Keratinocyte (primary cell): Measurements from ENCODE around the gene ADI1. TPM values are rescaled to one million over a fixed set of nuclear protein-coding genes. Genes with fewer than 3 reads are reported as not detected.

Experiments used
- DNase-seq: peaks from one replicate; pipeline ENCODE4 v3.0.0-alpha.2; 2011; ENCODE audit warnings: low read depth, missing footprints, low spot score
- FAIRE-seq: peaks from 2 replicates; lab custom pipeline; 2011; peaks lifted over from hg19 to GRCh38; lab: Jason Lieb, UNC
- H2AFZ ChIP-seq: 2 replicates; pipeline ENCODE4 v1.6.0; 2012; ENCODE audit warnings: low read length, control low read depth, inconsistent platforms; ENCODE audit not compliant: control insufficient read depth
- H3K27ac ChIP-seq: 2 replicates; pipeline ENCODE4 v1.5.1; 2011; ENCODE audit warnings: low read length; ENCODE audit not compliant: control insufficient read depth, insufficient read depth
- H3K27me3 ChIP-seq: 3 replicates; pipeline ENCODE4 v1.6.0; 2011; ENCODE audit warnings: low read length; ENCODE audit not compliant: control insufficient read depth, insufficient read depth; ENCODE audit errors: extremely low read depth
- H3K36me3 ChIP-seq, 2 experiments: 2 replicates in 1 of 2; 3 replicates in 1 of 2; pipeline ENCODE4 v1.5.1; 2011; ENCODE audit warnings: low read length in 2 of 2, mild to moderate bottlenecking in 1 of 2; ENCODE audit not compliant: control insufficient read depth in 2 of 2, insufficient read depth in 2 of 2; ENCODE audit errors: extremely low read depth in 1 of 2
- H3K4me1 ChIP-seq: 3 replicates; pipeline ENCODE4 v1.5.1; 2011; ENCODE audit warnings: low read length; ENCODE audit not compliant: control insufficient read depth, insufficient read depth; ENCODE audit errors: extremely low read depth
- H3K4me2 ChIP-seq: 3 replicates; pipeline ENCODE4 v1.6.0; 2011; ENCODE audit warnings: low read depth, low read length; ENCODE audit not compliant: control insufficient read depth, insufficient read depth; ENCODE audit errors: extremely low read depth
- H3K4me3 ChIP-seq, 3 experiments: fragments of 200-600 bp in 1 of 3; sonication (generic) in 1 of 3; 2 replicates in 2 of 3; 3 replicates in 1 of 3; pipeline ENCODE4 v1.5.1; 2011 to 2016; ENCODE audit warnings: low read length in 3 of 3, mild to moderate bottlenecking in 3 of 3, control low read depth in 2 of 3, inconsistent platforms in 1 of 3, low read depth in 1 of 3, mixed read lengths in 1 of 3, mixed run types in 1 of 3, moderate library complexity in 1 of 3; ENCODE audit not compliant: control insufficient read depth in 2 of 3, insufficient read depth in 2 of 3; ENCODE audit errors: extremely low read depth in 1 of 3
- H3K79me2 ChIP-seq: 2 replicates; pipeline ENCODE4 v1.6.0; 2012; ENCODE audit warnings: low read length; ENCODE audit not compliant: control insufficient read depth, insufficient read depth
- H3K9ac ChIP-seq: 3 replicates; pipeline ENCODE4 v1.6.0; 2011; ENCODE audit warnings: low read length; ENCODE audit not compliant: control insufficient read depth, insufficient read depth; ENCODE audit errors: extremely low read depth
- H3K9me1 ChIP-seq: 3 replicates; pipeline ENCODE4 v1.6.0; 2011; ENCODE audit warnings: low read length; ENCODE audit not compliant: control insufficient read depth, insufficient read depth; ENCODE audit errors: extremely low read depth
- H3K9me3 ChIP-seq: 2 replicates; pipeline ENCODE4 v1.5.1; 2012; ENCODE audit warnings: low read depth, low read length; ENCODE audit not compliant: control insufficient read depth
- H4K20me1 ChIP-seq: 3 replicates; pipeline ENCODE4 v1.6.0; 2011; ENCODE audit warnings: low read length; ENCODE audit not compliant: control insufficient read depth, insufficient read depth; ENCODE audit errors: extremely low read depth
- EZH2 ChIP-seq: IDR thresholded peaks from one replicate; pipeline ENCODE4 v1.6.1; 2012; ENCODE audit warnings: inconsistent platforms, mild to moderate bottlenecking, low read length, moderate library complexity
- dilution Hi-C: fragments of 300-500 bp; cut with MboI; formaldehyde crosslinking; loops from one replicate; pipeline ENCODE4 v1.7.0; 2020; ENCODE audit warnings: low sequenced_read_pairs; ENCODE audit not compliant: extremely low pct_ligation_motif_present
- polyA plus RNA-seq, 5 experiments: library from polyadenylated mRNA; depleted of rRNA in 3 of 5; stranded (reverse) in 3 of 5; stranded (forward) in 1 of 5; unstranded in 1 of 5; fragments of >200 nt; gene quantifications; 1 replicate in 1 of 5; 2 replicates in 3 of 5; 3 replicates in 1 of 5; pipeline versions ENCODE4 v1.2.1 to v1.2.3, GENCODE V29; 2011 to 2012; ENCODE audit warnings: missing spikeins in 2 of 5, low read depth in 1 of 5, low replicate concordance in 1 of 5
- TF ChIP-seq, protein P1 (sequence below), 3 experiments: IDR thresholded peaks in 1 of 3; conservative IDR thresholded peaks in 1 of 3; optimal IDR thresholded peaks in 1 of 3; 2 replicates in 2 of 3; 3 replicates in 1 of 3; pipeline versions ENCODE3 to v1.5.1; 2011; ENCODE audit warnings: low read length in 3 of 3, mild to moderate bottlenecking in 3 of 3, moderate library complexity in 2 of 3, control low read depth in 1 of 3, inconsistent platforms in 1 of 3; ENCODE audit not compliant: insufficient read depth in 2 of 3; ENCODE audit errors: extremely low read depth in 1 of 3

The ADI1 gene
- polyA plus RNA-seq, 1 donor (not counting 4 experiments of a cell fraction or from before 2014, with no cell fraction given) = 47.4 TPM

DNA sequence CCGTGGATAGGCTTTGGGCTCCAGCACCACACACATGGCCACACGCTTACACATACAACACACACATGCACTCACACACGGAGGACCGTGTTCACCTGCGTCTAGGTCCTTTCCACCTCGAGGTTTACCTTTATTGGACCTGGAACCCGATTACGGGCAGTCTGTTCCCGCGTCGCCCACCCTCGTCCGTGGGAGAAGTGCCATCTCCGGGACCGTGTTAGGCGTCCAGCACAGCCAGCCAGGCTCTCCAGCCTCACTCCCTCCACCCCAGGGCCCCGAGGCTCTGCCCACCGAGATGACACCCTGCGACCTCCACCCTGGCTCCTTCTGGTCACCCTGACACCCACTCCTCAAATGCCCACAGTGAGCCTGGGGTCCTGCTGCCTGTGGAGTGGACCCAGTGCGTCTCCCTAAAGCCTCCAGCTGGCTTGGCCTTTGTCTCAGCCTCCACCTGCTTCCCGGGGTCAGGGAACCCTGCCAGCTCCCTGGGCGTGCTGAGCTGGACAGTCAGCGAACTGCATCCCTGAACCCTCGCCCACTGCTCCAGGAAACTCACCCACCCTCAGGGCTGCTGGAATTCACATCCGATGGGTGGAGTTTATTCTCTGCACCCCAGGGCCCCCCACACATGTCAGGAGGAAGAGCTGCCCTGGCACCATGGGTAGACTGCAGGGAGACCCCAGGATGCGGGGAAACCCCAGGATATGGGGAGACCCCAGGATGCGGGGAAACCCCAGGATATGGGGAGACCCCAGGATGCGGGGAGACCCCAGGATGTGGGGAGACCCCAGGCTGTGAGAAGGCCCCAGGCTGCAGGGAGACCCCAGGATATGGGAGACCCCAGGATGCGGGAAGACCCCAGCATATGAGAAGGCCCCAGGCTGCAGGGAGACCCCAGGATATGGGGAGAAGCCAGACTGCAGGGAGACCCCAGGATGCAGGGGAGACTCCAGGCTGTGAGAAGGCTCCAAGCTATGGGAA lies 33.0 kb downstream of the ADI1 start:
- Histone ChIP-seq H4K20me1 (no peaks in the 10 kb centered on the region), H3K9me1 (no peaks in the 10 kb centered on the region), H3K4me1 (no peaks in the 10 kb centered on the region), H3K4me2 (no peak overlapping the region), H3K27me3 (no peaks in the 10 kb centered on the region), H3K79me2 (no peaks in the 10 kb centered on the region), H3K9me3 (no peaks in the 10 kb centered on the region), H3K36me3 (no peaks in the 10 kb centered on the region), H3K27ac (no peak overlapping the region), H2AFZ (no peak overlapping the region), H3K4me3 (no peak overlapping the region), H3K9ac (no peak overlapping the region)
- dilution Hi-C loops = no loop called here
- FAIRE-seq (no peak), DNase-seq (no peak)
- TF ChIP-seq, protein P1, sequence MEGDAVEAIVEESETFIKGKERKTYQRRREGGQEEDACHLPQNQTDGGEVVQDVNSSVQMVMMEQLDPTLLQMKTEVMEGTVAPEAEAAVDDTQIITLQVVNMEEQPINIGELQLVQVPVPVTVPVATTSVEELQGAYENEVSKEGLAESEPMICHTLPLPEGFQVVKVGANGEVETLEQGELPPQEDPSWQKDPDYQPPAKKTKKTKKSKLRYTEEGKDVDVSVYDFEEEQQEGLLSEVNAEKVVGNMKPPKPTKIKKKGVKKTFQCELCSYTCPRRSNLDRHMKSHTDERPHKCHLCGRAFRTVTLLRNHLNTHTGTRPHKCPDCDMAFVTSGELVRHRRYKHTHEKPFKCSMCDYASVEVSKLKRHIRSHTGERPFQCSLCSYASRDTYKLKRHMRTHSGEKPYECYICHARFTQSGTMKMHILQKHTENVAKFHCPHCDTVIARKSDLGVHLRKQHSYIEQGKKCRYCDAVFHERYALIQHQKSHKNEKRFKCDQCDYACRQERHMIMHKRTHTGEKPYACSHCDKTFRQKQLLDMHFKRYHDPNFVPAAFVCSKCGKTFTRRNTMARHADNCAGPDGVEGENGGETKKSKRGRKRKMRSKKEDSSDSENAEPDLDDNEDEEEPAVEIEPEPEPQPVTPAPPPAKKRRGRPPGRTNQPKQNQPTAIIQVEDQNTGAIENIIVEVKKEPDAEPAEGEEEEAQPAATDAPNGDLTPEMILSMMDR (optimal IDR thresholded peaks at IDR 0.05 in 1 of 3, IDR thresholded peaks at IDR 0.05 in 1 of 3, conservative IDR thresholded peaks at IDR 0.05 in 1 of 3; ENCODE audit: extremely low read depth in 1 of 3, insufficient read depth in 2 of 3, low read length in 3 of 3) = no peak
- no peak for TF ChIP-seq EZH2

DNA sequence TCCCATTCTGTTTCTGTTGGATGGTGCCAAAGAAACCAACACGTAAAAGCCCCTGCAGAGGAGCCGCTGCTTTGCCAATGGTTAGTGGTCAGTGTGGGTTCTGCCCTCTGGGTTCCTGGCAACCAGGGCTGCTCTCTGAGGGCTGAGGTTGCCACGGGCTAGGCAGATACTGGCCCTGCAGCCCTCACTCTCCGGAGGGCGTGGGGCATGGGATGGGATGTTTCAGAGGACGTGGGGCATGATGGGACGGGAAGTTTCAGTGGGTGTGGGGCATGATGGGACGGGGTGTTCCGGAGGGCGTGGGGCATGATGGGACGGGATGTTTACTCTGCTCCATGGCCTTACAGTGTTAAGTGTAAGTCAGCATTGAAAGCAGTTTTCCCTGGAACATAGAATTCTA lies 34.2 kb downstream of the ADI1 start:
- H3K9me1 ChIP-seq = no peaks in the 10 kb centered on the region
- no peak overlapping the region for H3K9ac ChIP-seq
- H3K9me3 ChIP-seq = no peaks in the 10 kb centered on the region
- no peaks in the 10 kb centered on the region for H3K27me3 ChIP-seq
- DNase-seq (no peak), FAIRE-seq (no peak)
- TF ChIP-seq, protein P1 (optimal IDR thresholded peaks at IDR 0.05 in 1 of 3, IDR thresholded peaks at IDR 0.05 in 1 of 3, conservative IDR thresholded peaks at IDR 0.05 in 1 of 3; ENCODE audit: extremely low read depth in 1 of 3, insufficient read depth in 2 of 3, low read length in 3 of 3) = no peak
- TF ChIP-seq EZH2 = no peak
- no peaks in the 10 kb centered on the region for H4K20me1 ChIP-seq
- no peak overlapping the region for H3K4me3 ChIP-seq
- H3K36me3 ChIP-seq = no peaks in the 10 kb centered on the region
- H2AFZ ChIP-seq = no peak overlapping the region
- dilution Hi-C loops = no loop called here
- H3K79me2 ChIP-seq = no peaks in the 10 kb centered on the region
- no peaks in the 10 kb centered on the region for H3K4me1 ChIP-seq
- H3K27ac ChIP-seq = no peak overlapping the region
- no peak overlapping the region for H3K4me2 ChIP-seq
